ENCODE measurements around the gene LRBA.

The LRBA gene

DNA sequence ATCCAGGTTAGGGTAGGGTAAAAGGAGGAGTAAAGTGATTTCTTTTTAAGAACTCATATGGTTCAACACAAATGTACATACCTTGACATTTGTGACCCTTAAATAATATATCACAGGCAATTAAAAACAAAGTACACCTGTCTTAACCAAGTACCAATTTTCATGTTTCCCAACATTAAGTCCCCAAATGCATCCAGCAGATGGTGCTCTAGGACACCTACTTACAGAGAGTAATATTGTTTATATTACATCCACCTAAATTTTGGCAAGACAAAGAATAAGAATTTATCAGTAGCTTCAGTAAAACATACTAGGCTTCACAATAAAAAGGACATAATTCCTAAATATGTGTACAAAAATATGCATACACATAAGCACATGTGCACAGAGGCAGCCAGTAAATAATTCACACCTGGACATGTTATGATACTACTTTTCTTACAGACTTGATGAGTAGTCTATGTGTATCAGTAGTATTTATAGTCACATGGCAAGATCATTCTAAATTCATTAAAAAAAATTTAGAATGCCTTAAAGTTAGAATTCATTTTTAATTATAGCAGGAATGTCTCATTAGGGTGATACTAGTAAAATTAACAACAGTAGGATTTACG, 717.1 kb downstream of the LRBA start:
- H3K27me3 ChIP-seq (replicated peaks in 2 of 5; ENCODE audit: control insufficient read depth in 4 of 5, insufficient read depth in 5 of 5, low read length in 4 of 5) = no peaks in the 10 kb centered on the region
- no peaks in the 10 kb centered on the region for H3K4me1 ChIP-seq (ENCODE audit: control extremely low read depth in 1 of 4, control insufficient read depth in 4 of 4, insufficient read depth in 4 of 4, low read length in 3 of 4)
- no peak overlapping the region for H3K27ac ChIP-seq (ENCODE audit: insufficient read depth in 1 of 2, low read depth in 1 of 2, low read length in 2 of 2, poor library complexity in 1 of 2, severe bottlenecking in 2 of 2)
- WGBS (ENCODE audit: insufficient coverage) = 100% methylated on average over 1 of the region's 1 CpG
- no peaks in the 10 kb centered on the region for H3K9me3 ChIP-seq (ENCODE audit: control extremely low read depth in 1 of 5, control insufficient read depth in 4 of 5, insufficient read depth in 2 of 5, low read depth in 1 of 5, low read length in 4 of 5)
- DNase-seq = peak; percentile 49 to 77 (median 72)
- no peak overlapping the region for H3K4me3 ChIP-seq (ENCODE audit: control insufficient read depth in 1 of 7, extremely low read depth in 1 of 7, insufficient read depth in 4 of 7, low read depth in 2 of 7, low read length in 6 of 7)
- POLR2A ChIA-PET = no interaction called here
- CTCF ChIA-PET = interaction anchor here (0.6 to 4.7 kb wide), 13 partner anchors 11 to 659 kb away, joined by 3 to 27 read pairs (median 3); no protein-coding TSS in a partner anchor
- H3K36me3 ChIP-seq (ENCODE audit: control insufficient read depth in 4 of 4, insufficient read depth in 4 of 4, low read length in 3 of 4) = peaks cover 0 to 3% (median 2%) of the 10 kb centered on the region in 4 experiments

- ChIA-PET POLR2A (no interaction called here), CTCF (no interaction called here)
- peaks cover 0 to 4% (median 0%) of the 10 kb centered on the region in 5 experiments for H3K9me3 ChIP-seq (ENCODE audit: control extremely low read depth in 1 of 5, control insufficient read depth in 4 of 5, insufficient read depth in 2 of 5, low read depth in 1 of 5, low read length in 4 of 5)
- no peak overlapping the region for H3K27ac ChIP-seq (ENCODE audit: insufficient read depth in 1 of 2, low read depth in 1 of 2, low read length in 2 of 2, poor library complexity in 1 of 2, severe bottlenecking in 2 of 2)
- DNase-seq = no peak
- H3K27me3 ChIP-seq (replicated peaks in 2 of 5; ENCODE audit: control insufficient read depth in 4 of 5, insufficient read depth in 5 of 5, low read length in 4 of 5) = no peaks in the 10 kb centered on the region
- peaks cover 0 to 7% (median 0%) of the 10 kb centered on the region in 4 experiments for H3K4me1 ChIP-seq (ENCODE audit: control extremely low read depth in 1 of 4, control insufficient read depth in 4 of 4, insufficient read depth in 4 of 4, low read length in 3 of 4)
- 90% methylated on average over 3 of the region's 3 CpGs for WGBS (ENCODE audit: insufficient coverage)
- no peak overlapping the region for H3K4me3 ChIP-seq (ENCODE audit: control insufficient read depth in 1 of 7, extremely low read depth in 1 of 7, insufficient read depth in 4 of 7, low read depth in 2 of 7, low read length in 6 of 7)
- peaks cover 0 to 16% (median 5%) of the 10 kb centered on the region in 4 experiments for H3K36me3 ChIP-seq (ENCODE audit: control insufficient read depth in 4 of 4, insufficient read depth in 4 of 4, low read length in 3 of 4)
Measured at GRCh38 chr4:150289881-150290280, 725.2 kb downstream of the LRBA start.

DNA sequence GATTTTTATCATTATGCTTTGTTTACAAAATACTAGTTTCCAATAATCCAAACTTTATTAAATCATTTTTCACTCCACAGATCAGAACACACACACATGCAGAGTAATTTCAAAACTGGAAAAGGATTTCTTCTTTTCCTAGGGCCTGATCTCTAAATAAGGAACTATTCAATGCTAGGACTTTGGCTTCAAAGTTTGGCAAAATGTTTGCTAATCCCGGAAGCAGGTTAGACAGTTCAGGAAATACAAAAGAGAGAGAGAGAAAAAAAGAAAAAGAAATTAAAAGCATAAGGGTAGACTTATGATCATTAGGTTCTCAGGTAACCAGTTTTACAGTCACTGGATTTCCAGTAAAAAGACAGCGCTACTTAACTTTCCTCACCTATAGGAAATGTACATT, 725.9 kb downstream of the LRBA start:
- H3K27ac ChIP-seq (ENCODE audit: insufficient read depth in 1 of 2, low read depth in 1 of 2, low read length in 2 of 2, poor library complexity in 1 of 2, severe bottlenecking in 2 of 2) = peak overlapping the region in 1 of 2 experiments; percentile 9
- peak in 2 of 3 donors; percentile 34 to 39 for DNase-seq
- peaks cover 0 to 16% (median 4%) of the 10 kb centered on the region in 4 experiments for H3K36me3 ChIP-seq (ENCODE audit: control insufficient read depth in 4 of 4, insufficient read depth in 4 of 4, low read length in 3 of 4)
- ChIA-PET CTCF (no interaction called here), POLR2A (no interaction called here)
- H3K4me3 ChIP-seq (ENCODE audit: control insufficient read depth in 1 of 7, extremely low read depth in 1 of 7, insufficient read depth in 4 of 7, low read depth in 2 of 7, low read length in 6 of 7) = no peak overlapping the region
- peaks cover 0 to 4% (median 0%) of the 10 kb centered on the region in 5 experiments for H3K9me3 ChIP-seq (ENCODE audit: control extremely low read depth in 1 of 5, control insufficient read depth in 4 of 5, insufficient read depth in 2 of 5, low read depth in 1 of 5, low read length in 4 of 5)
- 33% methylated on average over 1 of the region's 2 CpGs for whole genome bisulfite sequencing (ENCODE audit: insufficient coverage)
- H3K27me3 ChIP-seq (replicated peaks in 2 of 5; ENCODE audit: control insufficient read depth in 4 of 5, insufficient read depth in 5 of 5, low read length in 4 of 5) = no peaks in the 10 kb centered on the region
- H3K4me1 ChIP-seq (ENCODE audit: control extremely low read depth in 1 of 4, control insufficient read depth in 4 of 4, insufficient read depth in 4 of 4, low read length in 3 of 4) = peaks cover 0 to 7% (median 0%) of the 10 kb centered on the region in 4 experiments

DNA sequence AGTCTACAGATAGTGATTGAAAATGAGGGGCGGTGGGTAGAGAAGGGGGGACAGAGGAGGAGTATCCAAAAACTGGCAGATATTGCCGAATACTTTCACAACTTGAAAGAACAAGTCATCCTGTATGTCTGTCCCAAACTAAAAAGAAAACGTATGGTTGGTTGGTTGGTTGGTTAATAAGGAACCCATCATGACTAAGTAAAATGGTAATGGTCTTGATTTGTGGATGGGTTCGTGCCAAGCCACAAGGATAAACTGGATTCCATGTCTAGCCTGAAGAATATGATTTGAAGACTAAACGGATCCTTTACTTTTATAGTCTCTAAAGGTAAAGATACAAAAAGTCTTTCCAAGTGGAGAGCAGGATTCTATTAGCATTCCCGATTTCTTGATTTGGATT, 728.4 kb downstream of the LRBA start:
- Histone ChIP-seq H3K9me3 (ENCODE audit: control extremely low read depth in 1 of 5, control insufficient read depth in 4 of 5, insufficient read depth in 2 of 5, low read depth in 1 of 5, low read length in 4 of 5) (no peaks in the 10 kb centered on the region), H3K4me1 (ENCODE audit: control extremely low read depth in 1 of 4, control insufficient read depth in 4 of 4, insufficient read depth in 4 of 4, low read length in 3 of 4) (peaks cover 0 to 7% (median 0%) of the 10 kb centered on the region in 4 experiments), H3K36me3 (ENCODE audit: control insufficient read depth in 4 of 4, insufficient read depth in 4 of 4, low read length in 3 of 4) (peaks cover 8 to 31% (median 11%) of the 10 kb centered on the region in 4 experiments), H3K27me3 (replicated peaks in 2 of 5; ENCODE audit: control insufficient read depth in 4 of 5, insufficient read depth in 5 of 5, low read length in 4 of 5) (no peaks in the 10 kb centered on the region), H3K27ac (ENCODE audit: insufficient read depth in 1 of 2, low read depth in 1 of 2, low read length in 2 of 2, poor library complexity in 1 of 2, severe bottlenecking in 2 of 2) (no peak overlapping the region), H3K4me3 (ENCODE audit: control insufficient read depth in 1 of 7, extremely low read depth in 1 of 7, insufficient read depth in 4 of 7, low read depth in 2 of 7, low read length in 6 of 7) (no peak overlapping the region)
- no peak for DNase-seq
- 93% methylated on average over 3 of the region's 6 CpGs for WGBS (ENCODE audit: insufficient coverage)
- ChIA-PET POLR2A (no interaction called here), CTCF (interaction anchor here (2.0 kb wide), 1 partner anchor 11 kb away, joined by 7 read pairs; no protein-coding TSS in a partner anchor)

DNA sequence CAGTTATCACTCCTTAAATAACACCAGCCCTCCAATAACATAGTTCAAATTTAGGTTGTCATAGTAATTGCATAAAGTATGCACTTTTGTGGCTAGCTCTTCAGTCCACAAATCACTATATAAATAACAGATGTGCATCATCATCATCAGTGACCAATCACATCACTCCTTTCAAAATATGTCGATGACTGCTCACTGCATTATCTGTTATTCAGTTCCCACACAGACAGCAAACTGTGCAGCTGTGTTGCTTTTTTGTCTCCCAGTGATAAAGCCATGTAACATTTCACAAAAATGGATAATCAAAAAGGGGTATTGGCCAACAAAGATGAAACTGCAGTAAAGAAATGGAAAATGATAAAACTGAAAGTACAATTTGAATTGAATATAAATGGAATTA, 731.4 kb downstream of the LRBA start:
- Histone ChIP-seq H3K27me3 (replicated peaks in 2 of 5; ENCODE audit: control insufficient read depth in 4 of 5, insufficient read depth in 5 of 5, low read length in 4 of 5) (no peaks in the 10 kb centered on the region), H3K4me3 (ENCODE audit: control insufficient read depth in 1 of 7, extremely low read depth in 1 of 7, insufficient read depth in 4 of 7, low read depth in 2 of 7, low read length in 6 of 7) (no peak overlapping the region), H3K27ac (ENCODE audit: insufficient read depth in 1 of 2, low read depth in 1 of 2, low read length in 2 of 2, poor library complexity in 1 of 2, severe bottlenecking in 2 of 2) (no peak overlapping the region), H3K4me1 (ENCODE audit: control extremely low read depth in 1 of 4, control insufficient read depth in 4 of 4, insufficient read depth in 4 of 4, low read length in 3 of 4) (peaks cover 0 to 9% (median 6%) of the 10 kb centered on the region in 4 experiments), H3K9me3 (ENCODE audit: control extremely low read depth in 1 of 5, control insufficient read depth in 4 of 5, insufficient read depth in 2 of 5, low read depth in 1 of 5, low read length in 4 of 5) (no peaks in the 10 kb centered on the region), H3K36me3 (ENCODE audit: control insufficient read depth in 4 of 4, insufficient read depth in 4 of 4, low read length in 3 of 4) (peaks cover 8 to 50% (median 15%) of the 10 kb centered on the region in 4 experiments)
- ChIA-PET CTCF (no interaction called here), POLR2A (no interaction called here)
- peak in 2 of 3 donors; percentile 13 to 23 for DNase-seq
- 86% methylated on average over 1 of the region's 1 CpG for WGBS (ENCODE audit: insufficient coverage)

GRCh38 chr4:150280975-150281374, 734.1 kb downstream of the LRBA start:
- Histone ChIP-seq H3K4me3 (ENCODE audit: control insufficient read depth in 1 of 7, extremely low read depth in 1 of 7, insufficient read depth in 4 of 7, low read depth in 2 of 7, low read length in 6 of 7) (no peak overlapping the region), H3K27me3 (replicated peaks in 2 of 5; ENCODE audit: control insufficient read depth in 4 of 5, insufficient read depth in 5 of 5, low read length in 4 of 5) (no peaks in the 10 kb centered on the region), H3K36me3 (ENCODE audit: control insufficient read depth in 4 of 4, insufficient read depth in 4 of 4, low read length in 3 of 4) (peaks cover 14 to 65% (median 23%) of the 10 kb centered on the region in 4 experiments), H3K27ac (ENCODE audit: insufficient read depth in 1 of 2, low read depth in 1 of 2, low read length in 2 of 2, poor library complexity in 1 of 2, severe bottlenecking in 2 of 2) (peak overlapping the region in 1 of 2 experiments; percentile 49), H3K9me3 (ENCODE audit: control extremely low read depth in 1 of 5, control insufficient read depth in 4 of 5, insufficient read depth in 2 of 5, low read depth in 1 of 5, low read length in 4 of 5) (peaks cover 0 to 8% (median 3%) of the 10 kb centered on the region in 5 experiments), H3K4me1 (ENCODE audit: control extremely low read depth in 1 of 4, control insufficient read depth in 4 of 4, insufficient read depth in 4 of 4, low read length in 3 of 4) (peaks cover 0 to 9% (median 6%) of the 10 kb centered on the region in 4 experiments)
- ChIA-PET CTCF (interaction anchor here (0.8 to 1.6 kb wide), 6 partner anchors 15 to 77 kb away, joined by 3 to 8 read pairs (median 3); no protein-coding TSS in a partner anchor), POLR2A (interaction anchor here (1.0 kb wide), 1 partner anchor 23 kb away, joined by 3 read pairs; no protein-coding TSS in a partner anchor)
- WGBS (ENCODE audit: insufficient coverage) = 100% methylated on average over 6 of the region's 8 CpGs
- no peak for DNase-seq

All from common myeloid progenitor, CD34-positive (primary cell).